Endothelial cell of umbilical vein (primary cell): Measurements from ENCODE around the gene STX11.

Experiments
- EZH2 ChIP-seq: IDR thresholded peaks from 2 replicates; pipeline ENCODE4 v1.6.1; 2012; ENCODE audit warnings: borderline replicate concordance, low read depth, mild to moderate bottlenecking, moderate library complexity, low read length, inconsistent platforms; ENCODE audit not compliant: severe bottlenecking
- FOS ChIP-seq: IDR thresholded peaks from 2 replicates; pipeline ENCODE4 v1.6.1; 2011; ENCODE audit warnings: mild to moderate bottlenecking, low read length, moderate library complexity, borderline replicate concordance; ENCODE audit not compliant: insufficient read depth
- GATA2 ChIP-seq: IDR thresholded peaks from 2 replicates; pipeline ENCODE4 v1.7.0; 2011; ENCODE audit warnings: low read depth, mild to moderate bottlenecking, moderate library complexity, mixed read lengths, low read length; ENCODE audit not compliant: insufficient read length, insufficient read depth
- JUN ChIP-seq: IDR thresholded peaks from 2 replicates; pipeline ENCODE4 v1.6.1; 2011; ENCODE audit warnings: borderline replicate concordance, low read depth; ENCODE audit not compliant: insufficient read length, insufficient read depth
- MYC ChIP-seq: IDR thresholded peaks from one replicate; pipeline ENCODE4 v1.6.1; 2011; ENCODE audit warnings: mild to moderate bottlenecking, low read depth, low read length
- POLR2A ChIP-seq: IDR thresholded peaks from 2 replicates; pipeline ENCODE4 v1.6.1; 2012; ENCODE audit warnings: low read depth, mild to moderate bottlenecking, control low read depth, low read length
- POLR2AphosphoS5 ChIP-seq: IDR thresholded peaks from 2 replicates; pipeline ENCODE4 v1.6.1; 2012; ENCODE audit warnings: low read depth, mild to moderate bottlenecking, control low read depth, low read length, moderate library complexity; ENCODE audit not compliant: insufficient read depth
- TF ChIP-seq, protein P1 (sequence below), 2 donors: IDR thresholded peaks; 1 replicate in 1 of 2; 2 replicates in 1 of 2; pipeline ENCODE4 v1.5.1; 2011; ENCODE audit warnings: low read length in 2 of 2, mild to moderate bottlenecking in 2 of 2, moderate library complexity in 2 of 2, control low read depth in 1 of 2, inconsistent platforms in 1 of 2, low read depth in 1 of 2; ENCODE audit not compliant: insufficient read depth in 1 of 2; ENCODE audit errors: extremely low read depth in 1 of 2
- TF ChIP-seq, protein P2 (sequence below): IDR thresholded peaks from 2 replicates; pipeline ENCODE4 v1.6.1; 2011; ENCODE audit not compliant: insufficient read depth, insufficient read length

DNA sequence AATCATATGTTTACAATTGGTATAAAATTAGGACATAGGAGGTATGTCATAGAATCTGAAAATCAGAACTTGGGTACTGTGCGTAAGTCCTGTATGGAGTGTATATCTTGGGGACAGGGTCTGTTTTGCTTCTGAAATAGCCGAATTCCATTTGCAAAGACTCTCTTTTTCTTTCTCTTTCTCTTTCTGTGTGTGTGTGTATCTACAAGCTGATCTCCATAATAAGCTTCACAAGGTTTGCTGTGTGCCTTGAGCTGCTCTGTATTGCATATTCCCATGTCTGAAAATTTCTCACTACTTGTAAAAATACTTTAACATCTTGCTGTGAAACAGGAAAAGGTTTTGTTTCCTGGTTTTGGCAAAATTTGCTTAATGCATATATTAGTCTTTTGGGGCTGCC is 29.5 kb downstream of the STX11 start:
- TF ChIP-seq, protein P1, sequence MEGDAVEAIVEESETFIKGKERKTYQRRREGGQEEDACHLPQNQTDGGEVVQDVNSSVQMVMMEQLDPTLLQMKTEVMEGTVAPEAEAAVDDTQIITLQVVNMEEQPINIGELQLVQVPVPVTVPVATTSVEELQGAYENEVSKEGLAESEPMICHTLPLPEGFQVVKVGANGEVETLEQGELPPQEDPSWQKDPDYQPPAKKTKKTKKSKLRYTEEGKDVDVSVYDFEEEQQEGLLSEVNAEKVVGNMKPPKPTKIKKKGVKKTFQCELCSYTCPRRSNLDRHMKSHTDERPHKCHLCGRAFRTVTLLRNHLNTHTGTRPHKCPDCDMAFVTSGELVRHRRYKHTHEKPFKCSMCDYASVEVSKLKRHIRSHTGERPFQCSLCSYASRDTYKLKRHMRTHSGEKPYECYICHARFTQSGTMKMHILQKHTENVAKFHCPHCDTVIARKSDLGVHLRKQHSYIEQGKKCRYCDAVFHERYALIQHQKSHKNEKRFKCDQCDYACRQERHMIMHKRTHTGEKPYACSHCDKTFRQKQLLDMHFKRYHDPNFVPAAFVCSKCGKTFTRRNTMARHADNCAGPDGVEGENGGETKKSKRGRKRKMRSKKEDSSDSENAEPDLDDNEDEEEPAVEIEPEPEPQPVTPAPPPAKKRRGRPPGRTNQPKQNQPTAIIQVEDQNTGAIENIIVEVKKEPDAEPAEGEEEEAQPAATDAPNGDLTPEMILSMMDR (IDR thresholded peaks at IDR 0.05; ENCODE audit: extremely low read depth in 1 of 2, insufficient read depth in 1 of 2, low read depth in 1 of 2, low read length in 2 of 2) = no peak
- TF ChIP-seq EZH2 (no peak), POLR2A (no peak), POLR2AphosphoS5 (no peak), JUN (no peak), MYC (no peak), FOS (no peak), GATA2 (no peak)
- TF ChIP-seq, protein P2, sequence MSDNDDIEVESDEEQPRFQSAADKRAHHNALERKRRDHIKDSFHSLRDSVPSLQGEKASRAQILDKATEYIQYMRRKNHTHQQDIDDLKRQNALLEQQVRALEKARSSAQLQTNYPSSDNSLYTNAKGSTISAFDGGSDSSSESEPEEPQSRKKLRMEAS = no peak
